Naive thymus-derived CD4-positive, alpha-beta T cell (primary cell): ENCODE data around the gene MAML2. TPM values are rescaled to one million over a fixed set of nuclear protein-coding genes. Genes with fewer than 3 reads are reported as not detected.

Experiments used
- ATAC-seq: fragments of 150-1000 bp; cut with Tn5 transposase; 2 replicates; pipeline ENCODE4 v1.10.0; 2021; ENCODE audit warnings: mild to moderate bottlenecking, moderate library complexity
- CTCF ChIA-PET: fragments of 350-600 bp; sonication (Branson Sonifier 250); formaldehyde crosslinking; loops from one replicate; lab custom pipeline; 2021; ENCODE audit warnings: antibody characterized with exemption; lab: Charles Lee
- POLR2A ChIA-PET: fragments of 350-600 bp; sonication (Branson Sonifier 250); formaldehyde crosslinking; loops from one replicate; lab custom pipeline; 2021; ENCODE audit warnings: antibody characterized with exemption, inconsistent platforms; lab: Charles Lee
- DNase-seq, 9 donors: peaks; one replicate each; pipeline versions ENCODE4 v3.0.0 to v3.0.0-alpha.2; 2020 to 2022; ENCODE audit warnings: mixed read lengths in 1 of 9
- H3K27ac ChIP-seq: one replicate; pipeline ENCODE4 v1.7.0; 2013; ENCODE audit warnings: mild to moderate bottlenecking, low read depth, low read length, moderate library complexity
- H3K27me3 ChIP-seq, 2 donors: one replicate each; pipeline ENCODE4 v1.7.0; 2013; ENCODE audit warnings: low read length in 2 of 2, mild to moderate bottlenecking in 2 of 2, moderate library complexity in 2 of 2; ENCODE audit not compliant: control insufficient read depth in 2 of 2, insufficient read depth in 2 of 2
- H3K36me3 ChIP-seq, 3 experiments: 1 replicate in 2 of 3; 2 replicates in 1 of 3; pipeline ENCODE4 v1.7.0; 2013; ENCODE audit warnings: low read length in 3 of 3, mild to moderate bottlenecking in 3 of 3, moderate library complexity in 1 of 3; ENCODE audit not compliant: insufficient read depth in 3 of 3, control insufficient read depth in 2 of 3
- H3K4me1 ChIP-seq, 2 donors: one replicate each; pipeline ENCODE4 v1.7.0; 2013; ENCODE audit warnings: low read length in 2 of 2, mild to moderate bottlenecking in 2 of 2, moderate library complexity in 1 of 2; ENCODE audit not compliant: control insufficient read depth in 2 of 2, insufficient read depth in 2 of 2
- H3K4me3 ChIP-seq: 2 replicates; pipeline ENCODE4 v1.7.0; 2013; ENCODE audit warnings: mild to moderate bottlenecking, low read length
- H3K9me3 ChIP-seq, 3 experiments: 1 replicate in 2 of 3; 2 replicates in 1 of 3; pipeline ENCODE4 v1.7.0; 2013; ENCODE audit warnings: low read length in 3 of 3; ENCODE audit not compliant: control insufficient read depth in 2 of 3
- H3K27ac Mint-ChIP-seq, 9 donors: one replicate each; pipeline ENCODE4 v1.8.0; 2020 to 2022; ENCODE audit warnings: mixed read lengths in 9 of 9, mild to moderate bottlenecking in 8 of 9, moderate library complexity in 5 of 9, inconsistent platforms in 2 of 9
- H3K27me3 Mint-ChIP-seq, 5 donors: one replicate each; pipeline ENCODE4 v1.8.0; 2021 to 2022; ENCODE audit warnings: mixed read lengths in 5 of 5, mild to moderate bottlenecking in 1 of 5
- H3K36me3 Mint-ChIP-seq, 5 donors: one replicate each; pipeline ENCODE4 v1.8.0; 2020 to 2022; ENCODE audit warnings: mixed read lengths in 5 of 5, mild to moderate bottlenecking in 3 of 5, inconsistent platforms in 1 of 5
- H3K4me1 Mint-ChIP-seq, 7 donors: one replicate each; pipeline ENCODE4 v1.8.0; 2020 to 2022; ENCODE audit warnings: mixed read lengths in 7 of 7, mild to moderate bottlenecking in 3 of 7, inconsistent platforms in 1 of 7
- H3K4me3 Mint-ChIP-seq, 10 donors: one replicate each; pipeline ENCODE4 v1.8.0; 2020 to 2022; ENCODE audit warnings: mild to moderate bottlenecking in 10 of 10, mixed read lengths in 10 of 10, moderate library complexity in 6 of 10, inconsistent platforms in 2 of 10
- H3K9me3 Mint-ChIP-seq, 11 donors: one replicate each; pipeline ENCODE4 v1.8.0; 2020 to 2022; ENCODE audit warnings: mixed read lengths in 11 of 11, mild to moderate bottlenecking in 4 of 11, inconsistent platforms in 1 of 11, moderate library complexity in 1 of 11
- intact Hi-C, 2 donors: fragments of 100-400 bp; cut with micrococcal nuclease; formaldehyde crosslinking; loops; one replicate each; pipeline ENCODE4 v1.15.1; 2023
- polyA plus RNA-seq, 2 donors: library from polyadenylated mRNA; unstranded; fragments of 300-500 nt; fragmentation: Illumina TruSeq; gene quantifications; one replicate each; pipeline ENCODE4 v1.2.3, GENCODE V29; 2021
- total RNA-seq, 6 experiments: library from RNA in 5 of 6; stranded (reverse) in 5 of 6; gene quantifications; 1 replicate in 5 of 6; 2 replicates in 1 of 6; pipeline ENCODE4 v1.2.3 and lab custom pipeline; 2021 to 2026

Gene MAML2
- total and polyA plus RNA-seq, 7 experiments from 2014 or later, result 12.6 to 81.3 (median 52.5) TPM

- Histone ChIP-seq H3K27ac (peak overlapping the region; percentile 66), H3K4me1 (peaks cover 7 to 26% of the 10 kb centered on the region in 2 donors), H3K9me3 (no peaks in the 10 kb centered on the region), H3K36me3 (no peaks in the 10 kb centered on the region), H3K4me3 (no peak overlapping the region), H3K27me3 (no peaks in the 10 kb centered on the region)
- H3K9me3 Mint-ChIP-seq, result peaks cover 0 to 5% (median 0%) of the 10 kb centered on the region in 11 donors
- DNase-seq (no peak), ATAC-seq (no peak)
- H3K27me3 Mint-ChIP-seq, result no peaks in the 10 kb centered on the region
- H3K36me3 Mint-ChIP-seq, result peaks cover 0 to 36% (median 23%) of the 10 kb centered on the region in 5 donors
- ChIA-PET POLR2A (interaction anchor here (1.7 kb wide), 1 partner anchor 11 kb away, joined by 4 read pairs; no protein-coding TSS in a partner anchor), CTCF (interaction anchor here (0.6 to 1.3 kb wide), 2 partner anchors 14 to 236 kb away, joined by 3 read pairs; partner anchors contain the start of gene MAML2)
- peak overlapping the region in 4 of 10 donors; percentile 7 to 55 (median 35) for H3K4me3 Mint-ChIP-seq
- peak overlapping the region in 8 of 9 donors; percentile 89 to 98 (median 96) for H3K27ac Mint-ChIP-seq
- intact Hi-C loops, result no loop called here
- peaks cover 11 to 63% (median 59%) of the 10 kb centered on the region in 7 donors for H3K4me1 Mint-ChIP-seq
Measured at GRCh38 chr11:96106645-96107044, 236.3 kb downstream of the MAML2 start.

- no peaks in the 10 kb centered on the region for H3K9me3 ChIP-seq
- intact Hi-C loops, result loop anchor here in 1 of 2 donors (1.0 kb wide), 1 partner anchor 7 kb away; no protein-coding TSS in a partner anchor
- POLR2A ChIA-PET, result interaction anchor here (0.6 to 1.7 kb wide), 3 partner anchors 10 to 236 kb away, joined by 3 to 4 read pairs (median 3); no protein-coding TSS in a partner anchor
- peak overlapping the region; percentile 66 for H3K27ac ChIP-seq
- peaks cover 0 to 5% (median 0%) of the 10 kb centered on the region in 11 donors for H3K9me3 Mint-ChIP-seq
- H3K27ac Mint-ChIP-seq, result peak overlapping the region in 8 of 9 donors; percentile 89 to 98 (median 96)
- ATAC-seq (no peak), DNase-seq (no peak)
- peaks cover 8 to 68% (median 53%) of the 10 kb centered on the region in 7 donors for H3K4me1 Mint-ChIP-seq
- peaks cover 0 to 35% (median 20%) of the 10 kb centered on the region in 5 donors for H3K36me3 Mint-ChIP-seq
- H3K27me3 ChIP-seq, result no peaks in the 10 kb centered on the region
- no peak overlapping the region for H3K4me3 ChIP-seq
- H3K36me3 ChIP-seq, result no peaks in the 10 kb centered on the region
- H3K4me3 Mint-ChIP-seq, result peak overlapping the region in 6 of 10 donors; percentile 3 to 58 (median 47)
- no peaks in the 10 kb centered on the region for H3K27me3 Mint-ChIP-seq
- peaks cover 7 to 26% of the 10 kb centered on the region in 2 donors for H3K4me1 ChIP-seq
- CTCF ChIA-PET, result interaction anchor here (0.6 to 1.3 kb wide), 2 partner anchors 14 to 237 kb away, joined by 3 read pairs; partner anchors contain the start of gene MAML2
Measured at GRCh38 chr11:96105944-96106343, 237.1 kb downstream of the MAML2 start.

GRCh38 chr11:96105197-96105895 lies 237.6 kb downstream of the MAML2 start:
- DNase-seq (peak in 7 of 9 donors; percentile 38 to 84 (median 74)), ATAC-seq (peak; percentile 97)
- no peaks in the 10 kb centered on the region for H3K27me3 ChIP-seq
- peaks cover 8 to 71% (median 51%) of the 10 kb centered on the region in 7 donors for H3K4me1 Mint-ChIP-seq
- intact Hi-C loops, result loop anchor here in 1 of 2 donors (1.0 kb wide), 1 partner anchor 8 kb away; no protein-coding TSS in a partner anchor
- peak overlapping the region in 7 of 10 donors; percentile 3 to 58 (median 39) for H3K4me3 Mint-ChIP-seq
- H3K9me3 Mint-ChIP-seq, result peaks cover 0 to 5% (median 0%) of the 10 kb centered on the region in 11 donors
- peak overlapping the region; percentile 66 for H3K27ac ChIP-seq
- H3K9me3 ChIP-seq, result no peaks in the 10 kb centered on the region
- H3K36me3 ChIP-seq, result no peaks in the 10 kb centered on the region
- H3K27me3 Mint-ChIP-seq, result no peaks in the 10 kb centered on the region
- CTCF ChIA-PET, result interaction anchor here (0.6 kb wide), 1 partner anchor 12 kb away, joined by 6 read pairs; no protein-coding TSS in a partner anchor
- H3K4me1 ChIP-seq, result peaks cover 7 to 26% of the 10 kb centered on the region in 2 donors
- POLR2A ChIA-PET, result interaction anchor here (0.6 to 1.7 kb wide), 4 partner anchors 9 to 236 kb away, joined by 3 to 4 read pairs (median 3); no protein-coding TSS in a partner anchor
- peak overlapping the region; percentile 59 to 98 (median 95) for H3K27ac Mint-ChIP-seq
- H3K36me3 Mint-ChIP-seq, result peaks cover 0 to 37% (median 23%) of the 10 kb centered on the region in 5 donors
- no peak overlapping the region for H3K4me3 ChIP-seq

GRCh38 chr11:96104496-96104895 lies 238.5 kb downstream of the MAML2 start:
- H3K36me3 ChIP-seq, result no peaks in the 10 kb centered on the region
- H3K9me3 ChIP-seq, result no peaks in the 10 kb centered on the region
- H3K4me1 ChIP-seq, result peaks cover 7 to 26% of the 10 kb centered on the region in 2 donors
- Mint-ChIP-seq H3K36me3 (peaks cover 0 to 40% (median 23%) of the 10 kb centered on the region in 5 donors), H3K4me3 (peak overlapping the region in 2 of 10 donors; percentile 1 to 28), H3K27me3 (no peaks in the 10 kb centered on the region), H3K27ac (peak overlapping the region in 8 of 9 donors; percentile 35 to 98 (median 95)), H3K4me1 (peaks cover 8 to 76% (median 51%) of the 10 kb centered on the region in 7 donors), H3K9me3 (peaks cover 0 to 5% (median 0%) of the 10 kb centered on the region in 11 donors)
- H3K4me3 ChIP-seq, result no peak overlapping the region
- H3K27me3 ChIP-seq, result no peaks in the 10 kb centered on the region
- CTCF ChIA-PET, result interaction anchor here (0.6 to 0.7 kb wide), 2 partner anchors 13 to 95 kb away, joined by 3 to 6 read pairs; no protein-coding TSS in a partner anchor
- intact Hi-C loops, result no loop called here
- ATAC-seq, result no peak
- H3K27ac ChIP-seq, result peak overlapping the region; percentile 56
- POLR2A ChIA-PET, result interaction anchor here (1.1 to 1.4 kb wide), 2 partner anchors 11 to 103 kb away, joined by 3 to 5 read pairs; no protein-coding TSS in a partner anchor
- no peak for DNase-seq

- Mint-ChIP-seq H3K27me3 (no peaks in the 10 kb centered on the region), H3K36me3 (peaks cover 0 to 44% (median 23%) of the 10 kb centered on the region in 5 donors), H3K9me3 (peaks cover 0 to 5% (median 0%) of the 10 kb centered on the region in 11 donors), H3K4me3 (no peak overlapping the region), H3K27ac (peak overlapping the region; percentile 7 to 92 (median 72)), H3K4me1 (peaks cover 8 to 84% (median 57%) of the 10 kb centered on the region in 7 donors)
- Histone ChIP-seq H3K27ac (no peak overlapping the region), H3K27me3 (no peaks in the 10 kb centered on the region), H3K36me3 (no peaks in the 10 kb centered on the region), H3K4me1 (peaks cover 7 to 26% of the 10 kb centered on the region in 2 donors), H3K4me3 (no peak overlapping the region), H3K9me3 (no peaks in the 10 kb centered on the region)
- intact Hi-C loops, result no loop called here
- ChIA-PET POLR2A (interaction anchor here (1.4 kb wide), 1 partner anchor 104 kb away, joined by 5 read pairs; no protein-coding TSS in a partner anchor), CTCF (interaction anchor here (0.7 kb wide), 1 partner anchor 124 kb away, joined by 3 read pairs; no protein-coding TSS in a partner anchor)
- DNase-seq (no peak), ATAC-seq (no peak)
Measured at GRCh38 chr11:96103721-96104120, 239.3 kb downstream of the MAML2 start.

- Histone ChIP-seq H3K36me3 (no peaks in the 10 kb centered on the region), H3K4me1 (peaks cover 7 to 26% of the 10 kb centered on the region in 2 donors), H3K9me3 (no peaks in the 10 kb centered on the region), H3K27ac (no peak overlapping the region), H3K4me3 (no peak overlapping the region), H3K27me3 (no peaks in the 10 kb centered on the region)
- ChIA-PET POLR2A (no interaction called here), CTCF (no interaction called here)
- H3K4me3 Mint-ChIP-seq, result no peak overlapping the region
- ATAC-seq, result no peak
- no peaks in the 10 kb centered on the region for H3K27me3 Mint-ChIP-seq
- peaks cover 0 to 42% (median 22%) of the 10 kb centered on the region in 5 donors for H3K36me3 Mint-ChIP-seq
- DNase-seq, result no peak
- intact Hi-C loops, result no loop called here
- peak overlapping the region in 8 of 9 donors; percentile 28 to 92 (median 71) for H3K27ac Mint-ChIP-seq
- peaks cover 0 to 5% (median 0%) of the 10 kb centered on the region in 11 donors for H3K9me3 Mint-ChIP-seq
- peaks cover 8 to 84% (median 60%) of the 10 kb centered on the region in 7 donors for H3K4me1 Mint-ChIP-seq
Measured at GRCh38 chr11:96103102-96103501, 239.9 kb downstream of the MAML2 start.
